SK-N-SH (cell line): ENCODE data around the gene TMEM50A.

ENCODE experiments used
- EP300 ChIP-seq, 2 experiments: IDR thresholded peaks; 2 replicates each; pipeline versions ENCODE4 v1.4.0 to v1.6.1; 2012; ENCODE audit warnings: borderline replicate concordance in 1 of 2, low read depth in 1 of 2, low read length in 1 of 2
- FOXM1 ChIP-seq: IDR thresholded peaks from 2 replicates; pipeline ENCODE4 v1.4.0; 2012; ENCODE audit warnings: low read depth, mild to moderate bottlenecking
- POLR2AphosphoS5 ChIP-seq: IDR thresholded peaks from 2 replicates; pipeline ENCODE4 v1.6.1; 2012; ENCODE audit warnings: low read depth, low read length
- RAD21 ChIP-seq: IDR thresholded peaks from 2 replicates; pipeline ENCODE4 v1.6.1; 2012; ENCODE audit warnings: mild to moderate bottlenecking, low read length
- TF ChIP-seq, protein P1 (sequence below): fragments of 200-600 bp; sonication (generic); IDR thresholded peaks from 2 replicates; pipeline ENCODE4 v1.6.1; 2017; ENCODE audit warnings: antibody characterized with exemption, mild to moderate bottlenecking, moderate library complexity
- TF ChIP-seq, protein P2 (sequence below): IDR thresholded peaks from 2 replicates; pipeline ENCODE4 v1.4.0; 2012; ENCODE audit warnings: low read depth, borderline replicate concordance
- TF ChIP-seq, protein P3 (sequence below): IDR thresholded peaks from 2 replicates; pipeline ENCODE4 v1.6.1; 2012; ENCODE audit warnings: mild to moderate bottlenecking, low read depth, low read length, moderate library complexity

DNA sequence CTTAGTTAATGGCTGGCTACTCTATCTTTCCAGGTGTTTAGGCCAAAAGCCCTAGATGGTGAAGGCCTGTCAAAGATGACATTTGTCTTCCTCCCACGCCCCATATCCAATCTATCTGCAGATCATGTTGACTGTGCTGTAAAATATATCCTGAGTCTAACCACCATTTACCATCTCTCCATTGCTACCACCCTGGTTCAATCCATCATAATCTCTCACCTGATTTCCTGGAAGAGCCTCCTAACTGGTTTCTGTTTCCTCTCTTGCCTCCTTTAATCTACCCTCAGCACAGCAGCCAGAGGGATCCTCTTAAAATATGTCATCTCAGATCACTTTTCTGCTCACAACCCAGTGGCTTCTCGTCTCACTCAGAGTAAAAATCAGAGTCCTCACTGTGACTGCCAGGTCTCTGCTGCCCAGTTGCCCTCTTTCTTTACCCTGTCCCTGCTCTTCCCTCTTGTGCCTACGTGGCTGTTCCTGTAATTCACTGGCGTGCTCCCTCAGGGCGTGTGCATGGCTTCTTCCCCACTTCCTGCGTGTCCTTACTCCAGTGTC, 17.8 kb downstream of the TMEM50A start:
- TF ChIP-seq, protein P1, sequence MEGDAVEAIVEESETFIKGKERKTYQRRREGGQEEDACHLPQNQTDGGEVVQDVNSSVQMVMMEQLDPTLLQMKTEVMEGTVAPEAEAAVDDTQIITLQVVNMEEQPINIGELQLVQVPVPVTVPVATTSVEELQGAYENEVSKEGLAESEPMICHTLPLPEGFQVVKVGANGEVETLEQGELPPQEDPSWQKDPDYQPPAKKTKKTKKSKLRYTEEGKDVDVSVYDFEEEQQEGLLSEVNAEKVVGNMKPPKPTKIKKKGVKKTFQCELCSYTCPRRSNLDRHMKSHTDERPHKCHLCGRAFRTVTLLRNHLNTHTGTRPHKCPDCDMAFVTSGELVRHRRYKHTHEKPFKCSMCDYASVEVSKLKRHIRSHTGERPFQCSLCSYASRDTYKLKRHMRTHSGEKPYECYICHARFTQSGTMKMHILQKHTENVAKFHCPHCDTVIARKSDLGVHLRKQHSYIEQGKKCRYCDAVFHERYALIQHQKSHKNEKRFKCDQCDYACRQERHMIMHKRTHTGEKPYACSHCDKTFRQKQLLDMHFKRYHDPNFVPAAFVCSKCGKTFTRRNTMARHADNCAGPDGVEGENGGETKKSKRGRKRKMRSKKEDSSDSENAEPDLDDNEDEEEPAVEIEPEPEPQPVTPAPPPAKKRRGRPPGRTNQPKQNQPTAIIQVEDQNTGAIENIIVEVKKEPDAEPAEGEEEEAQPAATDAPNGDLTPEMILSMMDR = no peak
- TF ChIP-seq, protein P2, sequence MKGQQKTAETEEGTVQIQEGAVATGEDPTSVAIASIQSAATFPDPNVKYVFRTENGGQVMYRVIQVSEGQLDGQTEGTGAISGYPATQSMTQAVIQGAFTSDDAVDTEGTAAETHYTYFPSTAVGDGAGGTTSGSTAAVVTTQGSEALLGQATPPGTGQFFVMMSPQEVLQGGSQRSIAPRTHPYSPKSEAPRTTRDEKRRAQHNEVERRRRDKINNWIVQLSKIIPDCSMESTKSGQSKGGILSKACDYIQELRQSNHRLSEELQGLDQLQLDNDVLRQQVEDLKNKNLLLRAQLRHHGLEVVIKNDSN = no peak
- TF ChIP-seq, protein P3, sequence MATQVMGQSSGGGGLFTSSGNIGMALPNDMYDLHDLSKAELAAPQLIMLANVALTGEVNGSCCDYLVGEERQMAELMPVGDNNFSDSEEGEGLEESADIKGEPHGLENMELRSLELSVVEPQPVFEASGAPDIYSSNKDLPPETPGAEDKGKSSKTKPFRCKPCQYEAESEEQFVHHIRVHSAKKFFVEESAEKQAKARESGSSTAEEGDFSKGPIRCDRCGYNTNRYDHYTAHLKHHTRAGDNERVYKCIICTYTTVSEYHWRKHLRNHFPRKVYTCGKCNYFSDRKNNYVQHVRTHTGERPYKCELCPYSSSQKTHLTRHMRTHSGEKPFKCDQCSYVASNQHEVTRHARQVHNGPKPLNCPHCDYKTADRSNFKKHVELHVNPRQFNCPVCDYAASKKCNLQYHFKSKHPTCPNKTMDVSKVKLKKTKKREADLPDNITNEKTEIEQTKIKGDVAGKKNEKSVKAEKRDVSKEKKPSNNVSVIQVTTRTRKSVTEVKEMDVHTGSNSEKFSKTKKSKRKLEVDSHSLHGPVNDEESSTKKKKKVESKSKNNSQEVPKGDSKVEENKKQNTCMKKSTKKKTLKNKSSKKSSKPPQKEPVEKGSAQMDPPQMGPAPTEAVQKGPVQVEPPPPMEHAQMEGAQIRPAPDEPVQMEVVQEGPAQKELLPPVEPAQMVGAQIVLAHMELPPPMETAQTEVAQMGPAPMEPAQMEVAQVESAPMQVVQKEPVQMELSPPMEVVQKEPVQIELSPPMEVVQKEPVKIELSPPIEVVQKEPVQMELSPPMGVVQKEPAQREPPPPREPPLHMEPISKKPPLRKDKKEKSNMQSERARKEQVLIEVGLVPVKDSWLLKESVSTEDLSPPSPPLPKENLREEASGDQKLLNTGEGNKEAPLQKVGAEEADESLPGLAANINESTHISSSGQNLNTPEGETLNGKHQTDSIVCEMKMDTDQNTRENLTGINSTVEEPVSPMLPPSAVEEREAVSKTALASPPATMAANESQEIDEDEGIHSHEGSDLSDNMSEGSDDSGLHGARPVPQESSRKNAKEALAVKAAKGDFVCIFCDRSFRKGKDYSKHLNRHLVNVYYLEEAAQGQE = no peak
- TF ChIP-seq EP300 (IDR thresholded peaks at IDR 0.05; ENCODE audit: borderline replicate concordance in 1 of 2, low read depth in 1 of 2, low read length in 1 of 2) (no peak), POLR2AphosphoS5 (no peak), FOXM1 (no peak), RAD21 (no peak)
